Thyroid gland (tissue), 4 donors: Measurements from ENCODE around the gene KASH5. TPM values are rescaled to one million over a fixed set of nuclear protein-coding genes. Genes with fewer than 3 reads are reported as not detected.
A peak's percentile ranks its signal among the peaks of the same experiment; 100 is the strongest.

Source experiments
- DNase-seq, 2 donors: peaks; one replicate each; pipeline ENCODE4 v3.0.0-alpha.2; 2019
- H3K27ac ChIP-seq, 3 donors: fragments of 200-600 bp; sonication (generic); 1 replicate in 2 of 3; 2 replicates in 1 of 3; pipeline ENCODE4 v1.5.1; 2016 to 2019; ENCODE audit warnings: mild to moderate bottlenecking in 1 of 3, moderate library complexity in 1 of 3
- H3K27me3 ChIP-seq: fragments of 200-600 bp; sonication (generic); one replicate; pipeline ENCODE4 v1.5.1; 2019
- H3K36me3 ChIP-seq, 2 donors: fragments of 200-600 bp; sonication (generic); one replicate each; pipeline ENCODE4 v1.5.1; 2016 to 2019
- H3K4me1 ChIP-seq, 2 donors: fragments of 200-600 bp; sonication (generic); one replicate each; pipeline ENCODE4 v1.5.1; 2017 to 2019
- H3K4me3 ChIP-seq, 3 donors: fragments of 200-600 bp; sonication (generic); replicated peaks in 1 of 3; 1 replicate in 2 of 3; 2 replicates in 1 of 3; pipeline ENCODE4 v1.5.1; 2016; ENCODE audit warnings: mild to moderate bottlenecking in 1 of 3
- H3K9me3 ChIP-seq: fragments of 200-600 bp; sonication (generic); one replicate; pipeline ENCODE4 v1.5.1; 2017
- CTCF ChIP-seq, 6 experiments: fragments of 200-600 bp in 3 of 6; fragments of 450-650 bp in 3 of 6; sonication (generic) in 3 of 6; IDR thresholded peaks; one replicate each; pipeline ENCODE4 v1.5.1; 2016 to 2019; ENCODE audit warnings: antibody characterized with exemption in 6 of 6, mild to moderate bottlenecking in 2 of 6, inconsistent platforms in 1 of 6, moderate library complexity in 1 of 6
- POLR2A ChIP-seq, 2 donors: fragments of 450-650 bp; IDR thresholded peaks; one replicate each; pipeline ENCODE4 v1.6.1; 2017; ENCODE audit warnings: antibody characterized with exemption in 2 of 2, mild to moderate bottlenecking in 2 of 2, moderate library complexity in 1 of 2
- WGBS, 2 donors: methylation state at CpG; one replicate each; pipeline ENCODE4 v1.1.5; 2017; 5-methylcytosine and 5-hydroxymethylcytosine counted together
- intact Hi-C: fragments of 100-400 bp; cut with DNase I; formaldehyde crosslinking; loops from one replicate; pipeline ENCODE4 v1.15.1; 2023
- total RNA-seq, 4 donors: library from RNA; depleted of rRNA; stranded (reverse); fragments of >200 nt; gene quantifications; one replicate each; pipeline ENCODE4 v1.2.3, GENCODE V29; 2016

The KASH5 gene
- total RNA-seq, 4 donors from 2014 or later, result 1.3 TPM; not detected in 3

- Histone ChIP-seq H3K27ac (peak overlapping the region in 2 of 3 donors; percentile 24 to 46), H3K4me3 (no peak overlapping the region), H3K4me1 (no peaks in the 10 kb centered on the region), H3K9me3 (no peaks in the 10 kb centered on the region), H3K27me3 (no peaks in the 10 kb centered on the region), H3K36me3 (no peaks in the 10 kb centered on the region)
- intact Hi-C loops, result no loop called here
- TF ChIP-seq POLR2A (IDR thresholded peaks at IDR 0.05), result no peak
- no peak for TF ChIP-seq CTCF (IDR thresholded peaks at IDR 0.05)
- 68 to 70% methylated on average over 7 of the region's 7 CpGs for WGBS, 2 donors
- DNase-seq, result no peak
These were observed 31.7 kb upstream of the KASH5 start for GRCh38 chr19:49356382-49356781.

DNA sequence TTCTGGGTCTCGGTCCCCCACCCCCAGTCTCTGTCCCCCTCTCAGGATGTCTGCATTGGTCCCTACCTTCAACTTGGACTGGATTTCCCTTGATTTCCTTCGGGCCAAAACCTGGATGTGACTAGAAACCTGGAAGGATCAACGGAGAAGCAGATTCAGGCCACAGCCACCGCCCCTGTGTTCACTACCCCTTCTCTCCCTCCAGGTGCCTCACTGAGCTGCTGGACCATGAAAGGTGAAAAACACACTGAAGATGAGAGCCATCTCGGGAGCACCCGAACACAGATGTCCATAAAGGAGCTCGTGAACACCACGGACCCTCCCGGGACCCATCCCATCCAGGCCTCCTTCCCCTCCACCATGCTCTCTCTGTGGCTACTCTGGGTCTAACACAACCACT is 30.9 kb upstream of the KASH5 start:
- no peak overlapping the region for H3K4me3 ChIP-seq
- no peaks in the 10 kb centered on the region for H3K9me3 ChIP-seq
- DNase-seq, result no peak
- intact Hi-C loops, result no loop called here
- 44 to 52% methylated on average over 9 of the region's 9 CpGs for WGBS, 2 donors
- no peaks in the 10 kb centered on the region for H3K27me3 ChIP-seq
- H3K36me3 ChIP-seq, result no peaks in the 10 kb centered on the region
- no peak for TF ChIP-seq CTCF (IDR thresholded peaks at IDR 0.05)
- TF ChIP-seq POLR2A (IDR thresholded peaks at IDR 0.05), result no peak
- H3K27ac ChIP-seq, result peak overlapping the region in 1 of 3 donors; percentile 46
- H3K4me1 ChIP-seq, result peaks cover 0 to 6% of the 10 kb centered on the region in 2 donors

DNA sequence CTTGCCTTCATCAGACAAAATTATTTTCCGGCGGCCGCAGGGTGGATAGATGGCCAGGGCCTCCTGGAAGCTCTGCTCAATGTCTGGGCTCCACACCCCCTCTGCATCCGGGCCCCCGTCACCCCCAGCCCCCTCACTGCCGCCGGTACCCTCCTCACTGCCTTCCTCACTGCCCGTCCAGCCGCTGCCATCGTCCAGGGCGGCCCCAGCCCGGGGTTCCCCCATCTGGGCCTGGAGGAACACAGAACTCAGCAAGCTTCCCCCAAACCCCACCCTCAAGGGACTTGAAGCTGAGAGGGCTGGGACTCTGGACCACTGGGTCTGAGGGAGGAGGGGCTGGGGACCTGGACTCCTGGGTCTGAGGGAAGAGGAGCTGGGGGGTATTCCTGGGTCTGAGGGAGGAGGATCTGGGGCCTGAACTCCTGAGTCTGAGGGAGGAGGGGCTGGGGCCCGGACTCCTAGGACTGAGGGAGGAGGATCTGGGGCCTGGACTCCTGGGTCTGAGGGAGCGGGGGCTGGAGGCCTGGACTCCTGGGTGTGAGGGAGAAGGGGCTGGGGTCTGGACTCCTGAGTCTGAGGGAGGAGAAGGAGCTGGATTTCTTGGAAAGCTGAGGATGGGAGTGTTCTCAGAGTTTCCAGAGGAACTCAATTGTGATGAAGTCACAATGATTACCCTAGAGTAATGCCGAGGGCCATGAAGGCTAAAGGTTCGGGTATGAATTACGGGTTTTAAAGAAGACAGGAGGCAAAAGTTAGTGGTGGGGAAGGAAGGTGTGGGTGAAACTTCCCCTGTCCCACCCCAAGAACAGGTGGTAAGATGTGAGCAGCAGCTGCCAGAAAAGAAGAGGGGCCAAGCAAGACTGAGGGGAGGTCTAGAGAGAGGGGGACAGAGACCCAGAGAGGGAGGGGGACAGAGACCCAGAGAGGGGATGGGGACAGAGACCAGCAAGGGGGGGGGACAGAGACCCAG is 27.9 kb upstream of the KASH5 start:
- no peak for DNase-seq
- WGBS, 2 donors, result 78 to 82% methylated on average over 17 of the region's 17 CpGs
- Histone ChIP-seq H3K27me3 (no peaks in the 10 kb centered on the region), H3K4me3 (no peak overlapping the region), H3K36me3 (no peaks in the 10 kb centered on the region), H3K4me1 (peaks cover 8 to 17% of the 10 kb centered on the region in 2 donors), H3K27ac (peak overlapping the region in 2 of 3 donors; percentile 41 to 89), H3K9me3 (no peaks in the 10 kb centered on the region)
- TF ChIP-seq POLR2A (IDR thresholded peaks at IDR 0.05) (no peak), CTCF (IDR thresholded peaks at IDR 0.05) (no peak)
- intact Hi-C loops, result no loop called here

DNA sequence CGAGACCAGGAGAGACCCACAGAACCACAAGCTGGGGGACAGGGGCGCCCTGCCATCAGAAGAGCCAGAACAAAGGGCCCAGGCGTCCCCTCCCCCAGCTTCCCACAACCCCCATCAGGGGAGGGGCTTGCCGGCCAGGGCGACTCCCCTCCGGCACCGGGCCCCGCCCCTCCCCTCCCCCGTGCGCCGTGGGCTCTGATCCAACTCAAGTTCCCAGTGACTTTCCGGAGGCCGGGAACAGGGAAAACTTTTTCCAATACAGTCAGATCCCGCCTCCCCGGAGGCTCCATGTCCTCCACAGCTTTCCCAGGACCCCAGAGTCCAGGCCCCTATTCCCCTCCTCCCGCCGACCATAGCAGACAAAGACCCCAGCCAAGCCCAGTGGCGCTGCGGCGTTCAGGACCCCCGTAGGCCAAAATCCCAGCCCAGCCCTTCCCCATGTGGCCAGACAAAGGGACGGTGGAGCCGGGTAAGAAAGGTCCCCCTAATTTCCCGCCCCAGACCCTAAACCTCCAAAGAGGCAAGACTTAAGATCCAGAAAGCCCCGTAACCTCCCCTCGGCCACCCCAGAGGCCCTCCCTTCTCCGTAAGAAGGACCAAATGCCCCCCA is 26.5 kb upstream of the KASH5 start:
- 2 to 4% methylated on average over 18 of the region's 27 CpGs for WGBS, 2 donors
- H3K36me3 ChIP-seq, result no peaks in the 10 kb centered on the region
- H3K27ac ChIP-seq, result peak overlapping the region; percentile 84 to 89 (median 89)
- H3K9me3 ChIP-seq, result no peaks in the 10 kb centered on the region
- peak overlapping the region in 2 of 3 donors; percentile 27 to 62 for H3K4me3 ChIP-seq
- H3K27me3 ChIP-seq, result no peaks in the 10 kb centered on the region
- TF ChIP-seq POLR2A (IDR thresholded peaks at IDR 0.05), result peak in 1 of 2 donors; percentile 25
- TF ChIP-seq CTCF (IDR thresholded peaks at IDR 0.05), result no peak
- intact Hi-C loops, result no loop called here
- DNase-seq, result peak; percentile 58 to 60
- peaks cover 8 to 17% of the 10 kb centered on the region in 2 donors for H3K4me1 ChIP-seq
